Measurements from ENCODE around the gene KDM6B.

DNA sequence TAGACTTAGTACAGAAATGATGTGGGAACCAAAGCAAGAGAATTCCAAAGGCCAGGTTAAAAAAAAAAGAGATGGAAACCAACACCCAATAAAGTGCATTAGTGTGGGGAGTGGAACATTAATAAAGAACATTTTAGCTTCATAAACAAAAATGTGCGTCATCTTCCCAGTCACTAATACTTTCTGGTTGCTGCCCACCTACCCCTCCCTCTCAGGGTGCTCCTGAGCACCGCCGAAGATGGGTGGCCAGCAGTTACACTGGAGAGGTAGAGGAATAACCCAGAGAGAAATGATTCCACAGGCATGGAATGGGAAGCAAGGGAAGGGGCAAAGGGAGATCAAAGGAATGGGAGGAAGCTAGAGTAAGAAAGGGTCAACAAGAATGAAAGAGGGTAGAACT, 48.6 kb downstream of the KDM6B start:
- TF ChIP-seq, protein P1, sequence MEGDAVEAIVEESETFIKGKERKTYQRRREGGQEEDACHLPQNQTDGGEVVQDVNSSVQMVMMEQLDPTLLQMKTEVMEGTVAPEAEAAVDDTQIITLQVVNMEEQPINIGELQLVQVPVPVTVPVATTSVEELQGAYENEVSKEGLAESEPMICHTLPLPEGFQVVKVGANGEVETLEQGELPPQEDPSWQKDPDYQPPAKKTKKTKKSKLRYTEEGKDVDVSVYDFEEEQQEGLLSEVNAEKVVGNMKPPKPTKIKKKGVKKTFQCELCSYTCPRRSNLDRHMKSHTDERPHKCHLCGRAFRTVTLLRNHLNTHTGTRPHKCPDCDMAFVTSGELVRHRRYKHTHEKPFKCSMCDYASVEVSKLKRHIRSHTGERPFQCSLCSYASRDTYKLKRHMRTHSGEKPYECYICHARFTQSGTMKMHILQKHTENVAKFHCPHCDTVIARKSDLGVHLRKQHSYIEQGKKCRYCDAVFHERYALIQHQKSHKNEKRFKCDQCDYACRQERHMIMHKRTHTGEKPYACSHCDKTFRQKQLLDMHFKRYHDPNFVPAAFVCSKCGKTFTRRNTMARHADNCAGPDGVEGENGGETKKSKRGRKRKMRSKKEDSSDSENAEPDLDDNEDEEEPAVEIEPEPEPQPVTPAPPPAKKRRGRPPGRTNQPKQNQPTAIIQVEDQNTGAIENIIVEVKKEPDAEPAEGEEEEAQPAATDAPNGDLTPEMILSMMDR (IDR thresholded peaks at IDR 0.05; ENCODE audit: poor library complexity, severe bottlenecking) = no peak
- TF ChIP-seq EZH2 (IDR thresholded peaks at IDR 0.05; ENCODE audit: borderline replicate concordance, insufficient read depth, low read length, poor library complexity, severe bottlenecking) = no peak
- no peak for TF ChIP-seq POLR2AphosphoS5 (IDR thresholded peaks at IDR 0.05)
- TF ChIP-seq, protein P2, sequence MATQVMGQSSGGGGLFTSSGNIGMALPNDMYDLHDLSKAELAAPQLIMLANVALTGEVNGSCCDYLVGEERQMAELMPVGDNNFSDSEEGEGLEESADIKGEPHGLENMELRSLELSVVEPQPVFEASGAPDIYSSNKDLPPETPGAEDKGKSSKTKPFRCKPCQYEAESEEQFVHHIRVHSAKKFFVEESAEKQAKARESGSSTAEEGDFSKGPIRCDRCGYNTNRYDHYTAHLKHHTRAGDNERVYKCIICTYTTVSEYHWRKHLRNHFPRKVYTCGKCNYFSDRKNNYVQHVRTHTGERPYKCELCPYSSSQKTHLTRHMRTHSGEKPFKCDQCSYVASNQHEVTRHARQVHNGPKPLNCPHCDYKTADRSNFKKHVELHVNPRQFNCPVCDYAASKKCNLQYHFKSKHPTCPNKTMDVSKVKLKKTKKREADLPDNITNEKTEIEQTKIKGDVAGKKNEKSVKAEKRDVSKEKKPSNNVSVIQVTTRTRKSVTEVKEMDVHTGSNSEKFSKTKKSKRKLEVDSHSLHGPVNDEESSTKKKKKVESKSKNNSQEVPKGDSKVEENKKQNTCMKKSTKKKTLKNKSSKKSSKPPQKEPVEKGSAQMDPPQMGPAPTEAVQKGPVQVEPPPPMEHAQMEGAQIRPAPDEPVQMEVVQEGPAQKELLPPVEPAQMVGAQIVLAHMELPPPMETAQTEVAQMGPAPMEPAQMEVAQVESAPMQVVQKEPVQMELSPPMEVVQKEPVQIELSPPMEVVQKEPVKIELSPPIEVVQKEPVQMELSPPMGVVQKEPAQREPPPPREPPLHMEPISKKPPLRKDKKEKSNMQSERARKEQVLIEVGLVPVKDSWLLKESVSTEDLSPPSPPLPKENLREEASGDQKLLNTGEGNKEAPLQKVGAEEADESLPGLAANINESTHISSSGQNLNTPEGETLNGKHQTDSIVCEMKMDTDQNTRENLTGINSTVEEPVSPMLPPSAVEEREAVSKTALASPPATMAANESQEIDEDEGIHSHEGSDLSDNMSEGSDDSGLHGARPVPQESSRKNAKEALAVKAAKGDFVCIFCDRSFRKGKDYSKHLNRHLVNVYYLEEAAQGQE (IDR thresholded peaks at IDR 0.05; ENCODE audit: borderline replicate concordance) = no peak
- no peak for TF ChIP-seq MXI1 (conservative IDR thresholded peaks at IDR 0.05; ENCODE audit: poor library complexity, severe bottlenecking)
- TF ChIP-seq EP300 (conservative IDR thresholded peaks at IDR 0.05; ENCODE audit: poor library complexity, severe bottlenecking) = no peak
- no peak for TF ChIP-seq RAD21 (conservative IDR thresholded peaks at IDR 0.05)
- no peak for TF ChIP-seq TAF1 (IDR thresholded peaks at IDR 0.05; ENCODE audit: low read depth)

All from neural cell (in vitro differentiated cells).